ENCODE measurements around the gene FREM2.

FREM2 gene
- 0 to 4.8 (median 0.06) reads per million in 9 experiments for total RNA-seq

GRCh38 chr13:38686577-38687245, at the start of gene FREM2:
Gene FREM2 (plus strand): TSS chr13:38687077. CDS start chr13:38687345, 268 bp downstream.
- H3K4me1 Mint-ChIP-seq (ENCODE audit: low read depth in 2 of 2) = no peaks in the 10 kb centered on the region
- peaks cover 0 to 5% of the 10 kb centered on the region in 2 donors for H3K9me3 Mint-ChIP-seq
- H3K4me3 Mint-ChIP-seq = no peak within 1 kb of the TSS
- H3K27ac Mint-ChIP-seq = no peak within 1 kb of the TSS
- H3K27me3 Mint-ChIP-seq = peaks cover 8 to 10% of the 10 kb centered on the region in 2 donors
- no peak for ATAC-seq (replicated peaks)
- DNase-seq = no peak
- H3K36me3 Mint-ChIP-seq (ENCODE audit: insufficient read depth) = no peaks in the 10 kb centered on the region

- no peak for ATAC-seq (replicated peaks)
Measured at GRCh38 chr13:38637576-38637975, 49.3 kb upstream of the FREM2 start.

GRCh38 chr13:38641164-38641948, 45.5 kb upstream of the FREM2 start:
- no peak for DNase-seq
- no peaks in the 10 kb centered on the region for H3K27me3 Mint-ChIP-seq
- no peaks in the 10 kb centered on the region for H3K36me3 Mint-ChIP-seq (ENCODE audit: insufficient read depth)
- H3K9me3 Mint-ChIP-seq = peaks cover 0 to 3% of the 10 kb centered on the region in 2 donors
- no peak for ATAC-seq (replicated peaks)
- H3K4me1 Mint-ChIP-seq (ENCODE audit: low read depth in 2 of 2) = no peaks in the 10 kb centered on the region
- no peak overlapping the region for H3K4me3 Mint-ChIP-seq
- H3K27ac Mint-ChIP-seq = no peak overlapping the region

More at GRCh38 chr13:38637576-38637975, 49.3 kb upstream of the FREM2 start:
- no peaks in the 10 kb centered on the region for H3K36me3 Mint-ChIP-seq (ENCODE audit: insufficient read depth)
- peaks cover 0 to 3% of the 10 kb centered on the region in 2 donors for H3K9me3 Mint-ChIP-seq
- no peaks in the 10 kb centered on the region for H3K4me1 Mint-ChIP-seq (ENCODE audit: low read depth in 2 of 2)
- DNase-seq = no peak
- H3K27ac Mint-ChIP-seq = no peak overlapping the region
- H3K4me3 Mint-ChIP-seq = no peak overlapping the region
- no peaks in the 10 kb centered on the region for H3K27me3 Mint-ChIP-seq

- Mint-ChIP-seq H3K9me3 (no peaks in the 10 kb centered on the region), H3K4me1 (ENCODE audit: low read depth in 2 of 2) (no peaks in the 10 kb centered on the region), H3K36me3 (ENCODE audit: insufficient read depth) (no peaks in the 10 kb centered on the region), H3K27ac (no peak overlapping the region), H3K4me3 (no peak overlapping the region), H3K27me3 (no peaks in the 10 kb centered on the region)
- ATAC-seq (replicated peaks) (no peak), DNase-seq (no peak)
Measured at GRCh38 chr13:38647312-38647711, 39.6 kb upstream of the FREM2 start.

GRCh38 chr13:38648912-38649311, 38.0 kb upstream of the FREM2 start:
- DNase-seq (no peak), ATAC-seq (replicated peaks) (no peak)
- peaks cover 0 to 2% of the 10 kb centered on the region in 2 donors for H3K9me3 Mint-ChIP-seq
- no peaks in the 10 kb centered on the region for H3K4me1 Mint-ChIP-seq (ENCODE audit: low read depth in 2 of 2)
- no peak overlapping the region for H3K27ac Mint-ChIP-seq
- no peaks in the 10 kb centered on the region for H3K27me3 Mint-ChIP-seq
- H3K36me3 Mint-ChIP-seq (ENCODE audit: insufficient read depth) = no peaks in the 10 kb centered on the region
- no peak overlapping the region for H3K4me3 Mint-ChIP-seq

- no peak for DNase-seq
- Mint-ChIP-seq H3K27ac (no peak overlapping the region), H3K27me3 (no peaks in the 10 kb centered on the region), H3K36me3 (ENCODE audit: insufficient read depth) (no peaks in the 10 kb centered on the region), H3K4me3 (no peak overlapping the region), H3K9me3 (peaks cover 0 to 9% of the 10 kb centered on the region in 2 donors), H3K4me1 (ENCODE audit: low read depth in 2 of 2) (no peaks in the 10 kb centered on the region)
- ATAC-seq (replicated peaks) = no peak
Measured at GRCh38 chr13:38656699-38657098, 30.2 kb upstream of the FREM2 start.

GRCh38 chr13:38657191-38657590, 29.7 kb upstream of the FREM2 start:
- ATAC-seq (replicated peaks) (no peak), DNase-seq (no peak)
- no peaks in the 10 kb centered on the region for H3K36me3 Mint-ChIP-seq (ENCODE audit: insufficient read depth)
- no peak overlapping the region for H3K4me3 Mint-ChIP-seq
- peaks cover 0 to 9% of the 10 kb centered on the region in 2 donors for H3K9me3 Mint-ChIP-seq
- no peaks in the 10 kb centered on the region for H3K4me1 Mint-ChIP-seq (ENCODE audit: low read depth in 2 of 2)
- H3K27ac Mint-ChIP-seq = no peak overlapping the region
- H3K27me3 Mint-ChIP-seq = no peaks in the 10 kb centered on the region

GRCh38 chr13:38658906-38659305, 28.0 kb upstream of the FREM2 start:
- Mint-ChIP-seq H3K4me3 (no peak overlapping the region), H3K4me1 (ENCODE audit: low read depth in 2 of 2) (no peaks in the 10 kb centered on the region), H3K27ac (no peak overlapping the region), H3K9me3 (peaks cover 0 to 7% of the 10 kb centered on the region in 2 donors), H3K36me3 (ENCODE audit: insufficient read depth) (no peaks in the 10 kb centered on the region), H3K27me3 (no peaks in the 10 kb centered on the region)
- no peak for DNase-seq
- no peak for ATAC-seq (replicated peaks)

- H3K36me3 Mint-ChIP-seq (ENCODE audit: insufficient read depth) = no peaks in the 10 kb centered on the region
- no peak overlapping the region for H3K27ac Mint-ChIP-seq
- no peaks in the 10 kb centered on the region for H3K4me1 Mint-ChIP-seq (ENCODE audit: low read depth in 2 of 2)
- ATAC-seq (replicated peaks) (no peak), DNase-seq (no peak)
- H3K4me3 Mint-ChIP-seq = no peak overlapping the region
- peaks cover 0 to 5% of the 10 kb centered on the region in 2 donors for H3K9me3 Mint-ChIP-seq
- no peaks in the 10 kb centered on the region for H3K27me3 Mint-ChIP-seq
Measured at GRCh38 chr13:38661010-38661675, 25.7 kb upstream of the FREM2 start.

GRCh38 chr13:38662362-38662761, 24.5 kb upstream of the FREM2 start:
- Mint-ChIP-seq H3K36me3 (ENCODE audit: insufficient read depth) (no peaks in the 10 kb centered on the region), H3K4me3 (no peak overlapping the region), H3K9me3 (peaks cover 0 to 3% of the 10 kb centered on the region in 2 donors), H3K27ac (no peak overlapping the region), H3K4me1 (ENCODE audit: low read depth in 2 of 2) (no peaks in the 10 kb centered on the region), H3K27me3 (no peaks in the 10 kb centered on the region)
- no peak for ATAC-seq (replicated peaks)
- no peak for DNase-seq

- Mint-ChIP-seq H3K36me3 (ENCODE audit: insufficient read depth) (no peaks in the 10 kb centered on the region), H3K27ac (no peak overlapping the region), H3K27me3 (no peaks in the 10 kb centered on the region), H3K9me3 (peaks cover 0 to 4% of the 10 kb centered on the region in 2 donors), H3K4me1 (ENCODE audit: low read depth in 2 of 2) (no peaks in the 10 kb centered on the region), H3K4me3 (no peak overlapping the region)
- DNase-seq (no peak), ATAC-seq (replicated peaks) (no peak)
Measured at GRCh38 chr13:38664906-38665305, 22.0 kb upstream of the FREM2 start.

- DNase-seq (no peak), ATAC-seq (replicated peaks) (no peak)
- Mint-ChIP-seq H3K27ac (no peak overlapping the region), H3K36me3 (ENCODE audit: insufficient read depth) (no peaks in the 10 kb centered on the region), H3K9me3 (peaks cover 0 to 2% of the 10 kb centered on the region in 2 donors), H3K4me1 (ENCODE audit: low read depth in 2 of 2) (no peaks in the 10 kb centered on the region), H3K27me3 (no peaks in the 10 kb centered on the region), H3K4me3 (no peak overlapping the region)
Measured at GRCh38 chr13:38667526-38668109, 19.3 kb upstream of the FREM2 start.

- Mint-ChIP-seq H3K4me3 (no peak overlapping the region), H3K4me1 (ENCODE audit: low read depth in 2 of 2) (no peaks in the 10 kb centered on the region), H3K27ac (no peak overlapping the region), H3K36me3 (ENCODE audit: insufficient read depth) (no peaks in the 10 kb centered on the region), H3K27me3 (no peaks in the 10 kb centered on the region), H3K9me3 (peaks cover 0 to 6% of the 10 kb centered on the region in 2 donors)
- DNase-seq (no peak), ATAC-seq (replicated peaks) (no peak)
Measured at GRCh38 chr13:38669234-38669964, 17.5 kb upstream of the FREM2 start.
